ENCODE data around the gene BASP1. TPM values are rescaled to one million over a fixed set of nuclear protein-coding genes. Genes with fewer than 3 reads are reported as not detected.

Gene BASP1
- total RNA-seq, 1 donor from 2014 or later: 86.3 TPM

GRCh38 chr5:17183831-17184230 is 33.6 kb upstream of the BASP1 start:
- Mint-ChIP-seq H3K9me3 (ENCODE audit: low read depth) (no peaks in the 10 kb centered on the region), H3K27me3 (peaks cover 13% of the 10 kb centered on the region), H3K36me3 (ENCODE audit: insufficient read depth) (no peaks in the 10 kb centered on the region), H3K4me3 (ENCODE audit: low read depth) (no peak overlapping the region), H3K4me1 (ENCODE audit: low read depth) (peaks cover under 1% of the 10 kb centered on the region), H3K27ac (no peak overlapping the region)
- TF ChIP-seq, protein P1, sequence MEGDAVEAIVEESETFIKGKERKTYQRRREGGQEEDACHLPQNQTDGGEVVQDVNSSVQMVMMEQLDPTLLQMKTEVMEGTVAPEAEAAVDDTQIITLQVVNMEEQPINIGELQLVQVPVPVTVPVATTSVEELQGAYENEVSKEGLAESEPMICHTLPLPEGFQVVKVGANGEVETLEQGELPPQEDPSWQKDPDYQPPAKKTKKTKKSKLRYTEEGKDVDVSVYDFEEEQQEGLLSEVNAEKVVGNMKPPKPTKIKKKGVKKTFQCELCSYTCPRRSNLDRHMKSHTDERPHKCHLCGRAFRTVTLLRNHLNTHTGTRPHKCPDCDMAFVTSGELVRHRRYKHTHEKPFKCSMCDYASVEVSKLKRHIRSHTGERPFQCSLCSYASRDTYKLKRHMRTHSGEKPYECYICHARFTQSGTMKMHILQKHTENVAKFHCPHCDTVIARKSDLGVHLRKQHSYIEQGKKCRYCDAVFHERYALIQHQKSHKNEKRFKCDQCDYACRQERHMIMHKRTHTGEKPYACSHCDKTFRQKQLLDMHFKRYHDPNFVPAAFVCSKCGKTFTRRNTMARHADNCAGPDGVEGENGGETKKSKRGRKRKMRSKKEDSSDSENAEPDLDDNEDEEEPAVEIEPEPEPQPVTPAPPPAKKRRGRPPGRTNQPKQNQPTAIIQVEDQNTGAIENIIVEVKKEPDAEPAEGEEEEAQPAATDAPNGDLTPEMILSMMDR (IDR thresholded peaks at IDR 0.05; ENCODE audit: unreplicated experiment): no peak
- no peak for DNase-seq (ENCODE audit: low spot score, unreplicated experiment)

DNA sequence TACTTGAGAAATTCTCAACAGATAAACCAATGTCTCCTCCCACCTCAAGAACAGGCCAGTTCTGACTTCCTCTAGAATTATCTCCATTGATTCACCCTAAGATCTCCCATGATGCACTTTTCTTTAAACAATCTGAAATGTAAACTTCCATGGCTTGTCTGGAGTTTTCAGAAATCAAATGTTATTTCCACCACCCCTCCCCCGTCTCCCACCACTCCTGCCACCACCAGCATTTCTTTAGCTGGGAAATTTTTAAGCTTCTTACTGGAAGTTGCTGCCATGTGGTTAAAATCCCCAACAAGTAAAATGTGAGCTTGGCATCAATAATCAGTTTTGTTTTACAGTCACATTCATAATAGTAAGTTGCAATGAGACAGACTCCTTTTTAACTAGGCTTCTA is 32.8 kb upstream of the BASP1 start:
- Mint-ChIP-seq H3K27me3 (peaks cover 16% of the 10 kb centered on the region), H3K4me3 (ENCODE audit: low read depth) (no peak overlapping the region), H3K9me3 (ENCODE audit: low read depth) (no peaks in the 10 kb centered on the region), H3K27ac (no peak overlapping the region), H3K4me1 (ENCODE audit: low read depth) (no peaks in the 10 kb centered on the region), H3K36me3 (ENCODE audit: insufficient read depth) (no peaks in the 10 kb centered on the region)
- DNase-seq (ENCODE audit: low spot score, unreplicated experiment): no peak
- TF ChIP-seq, protein P1 (IDR thresholded peaks at IDR 0.05; ENCODE audit: unreplicated experiment): no peak

- Mint-ChIP-seq H3K9me3 (ENCODE audit: low read depth) (no peaks in the 10 kb centered on the region), H3K4me1 (ENCODE audit: low read depth) (peaks cover 3% of the 10 kb centered on the region), H3K27me3 (peaks cover 16% of the 10 kb centered on the region)
Measured at GRCh38 chr5:17185349-17185748, 32.1 kb upstream of the BASP1 start.

GRCh38 chr5:17185773-17186172 is 31.7 kb upstream of the BASP1 start:
- no peaks in the 10 kb centered on the region for H3K36me3 Mint-ChIP-seq (ENCODE audit: insufficient read depth)
- TF ChIP-seq, protein P1 (IDR thresholded peaks at IDR 0.05; ENCODE audit: unreplicated experiment): no peak
- no peak overlapping the region for H3K27ac Mint-ChIP-seq
- no peak overlapping the region for H3K4me3 Mint-ChIP-seq (ENCODE audit: low read depth)
- peaks cover 5% of the 10 kb centered on the region for H3K4me1 Mint-ChIP-seq (ENCODE audit: low read depth)
- peaks cover 16% of the 10 kb centered on the region for H3K27me3 Mint-ChIP-seq
- no peak for DNase-seq (ENCODE audit: low spot score, unreplicated experiment)
- H3K9me3 Mint-ChIP-seq (ENCODE audit: low read depth): no peaks in the 10 kb centered on the region

More at GRCh38 chr5:17185349-17185748, 32.1 kb upstream of the BASP1 start:
- no peak for DNase-seq (ENCODE audit: low spot score, unreplicated experiment)
- Mint-ChIP-seq H3K4me3 (ENCODE audit: low read depth) (no peak overlapping the region), H3K27ac (no peak overlapping the region), H3K36me3 (ENCODE audit: insufficient read depth) (no peaks in the 10 kb centered on the region)
- TF ChIP-seq, protein P1 (IDR thresholded peaks at IDR 0.05; ENCODE audit: unreplicated experiment): no peak

GRCh38 chr5:17186256-17186655 is 31.2 kb upstream of the BASP1 start:
- H3K27ac Mint-ChIP-seq: no peak overlapping the region
- TF ChIP-seq, protein P1 (IDR thresholded peaks at IDR 0.05; ENCODE audit: unreplicated experiment): no peak
- peaks cover 5% of the 10 kb centered on the region for H3K4me1 Mint-ChIP-seq (ENCODE audit: low read depth)
- no peaks in the 10 kb centered on the region for H3K9me3 Mint-ChIP-seq (ENCODE audit: low read depth)
- H3K36me3 Mint-ChIP-seq (ENCODE audit: insufficient read depth): no peaks in the 10 kb centered on the region
- no peak for DNase-seq (ENCODE audit: low spot score, unreplicated experiment)
- H3K4me3 Mint-ChIP-seq (ENCODE audit: low read depth): no peak overlapping the region
- peaks cover 16% of the 10 kb centered on the region for H3K27me3 Mint-ChIP-seq

All from progenitor cell of endocrine pancreas (in vitro differentiated cells).